Neutrophil (primary cell): ENCODE data around the gene FARP2.

Experiments
- H3K27ac ChIP-seq: fragments of 200-600 bp; sonication (generic); 2 replicates; pipeline ENCODE4 v1.5.1; 2016; ENCODE audit warnings: mild to moderate bottlenecking, moderate library complexity
- H3K27me3 ChIP-seq: fragments of 200-600 bp; sonication (generic); 2 replicates; pipeline ENCODE4 v1.6.0; 2016; ENCODE audit warnings: mild to moderate bottlenecking
- H3K36me3 ChIP-seq: fragments of 200-600 bp; sonication (generic); 2 replicates; pipeline ENCODE4 v1.5.1; 2017
- H3K4me1 ChIP-seq, 2 experiments: fragments of 200-600 bp in 1 of 2; sonication (generic) in 1 of 2; 1 replicate in 1 of 2; 2 replicates in 1 of 2; pipeline versions ENCODE4 v1.5.1 to v1.6.1; 2013 to 2016; ENCODE audit warnings: low read depth in 1 of 2, low read length in 1 of 2, mild to moderate bottlenecking in 1 of 2, moderate library complexity in 1 of 2; ENCODE audit not compliant: control insufficient read depth in 1 of 2, insufficient read depth in 1 of 2
- H3K4me3 ChIP-seq, 2 experiments: fragments of 200-600 bp in 1 of 2; sonication (generic) in 1 of 2; 1 replicate in 1 of 2; 2 replicates in 1 of 2; pipeline ENCODE4 v1.5.1; 2013 to 2016; ENCODE audit warnings: low read depth in 1 of 2, low read length in 1 of 2, mild to moderate bottlenecking in 1 of 2, moderate library complexity in 1 of 2
- H3K9me3 ChIP-seq: fragments of 200-600 bp; sonication (generic); 2 replicates; pipeline ENCODE4 v1.5.1; 2016
- CTCF ChIP-seq: fragments of 200-600 bp; sonication (generic); IDR thresholded peaks from 2 replicates; pipeline ENCODE4 v1.5.1; 2016; ENCODE audit warnings: antibody characterized with exemption

FARP2 gene

DNA sequence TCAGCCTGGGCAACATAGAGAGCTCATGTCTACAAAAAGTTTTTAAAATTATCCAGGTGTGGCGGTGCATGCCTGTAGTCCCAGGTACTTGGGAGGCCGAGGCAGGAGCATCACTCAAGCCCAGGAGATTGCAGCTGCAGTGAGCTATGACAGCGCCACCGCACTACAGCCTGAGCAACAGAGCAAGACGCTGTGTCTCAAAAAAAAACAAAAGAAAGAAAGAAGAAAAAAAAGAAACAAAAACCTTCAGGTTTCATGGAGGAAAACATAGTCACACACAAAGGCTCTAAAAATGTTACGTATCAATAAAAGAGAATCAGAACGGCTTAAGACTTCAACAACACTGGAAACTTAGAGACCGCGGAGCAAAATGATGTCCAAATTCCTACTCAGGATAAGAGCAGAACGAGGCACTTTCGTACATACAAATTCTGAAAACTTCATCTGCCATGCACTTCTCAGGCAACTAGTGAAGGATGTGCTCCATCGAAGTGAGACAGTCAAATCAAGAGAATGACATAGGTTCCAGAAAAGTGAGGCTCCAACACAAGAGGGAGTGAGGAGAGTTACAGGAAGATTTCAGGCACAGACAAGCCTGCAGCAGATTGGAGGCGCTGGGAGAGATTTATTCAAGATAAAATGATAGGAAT lies 45.0 kb upstream of the FARP2 start:
- Histone ChIP-seq H3K27ac (no peak overlapping the region), H3K4me1 (peaks cover 29 to 39% of the 10 kb centered on the region in 2 experiments), H3K9me3 (no peaks in the 10 kb centered on the region), H3K27me3 (no peaks in the 10 kb centered on the region), H3K4me3 (no peak overlapping the region), H3K36me3 (no peaks in the 10 kb centered on the region)
- no peak for TF ChIP-seq CTCF

- TF ChIP-seq CTCF, result no peak
- H3K27ac ChIP-seq, result no peak overlapping the region
- H3K4me1 ChIP-seq, result peaks cover 37 to 48% of the 10 kb centered on the region in 2 experiments
- H3K36me3 ChIP-seq, result no peaks in the 10 kb centered on the region
- H3K27me3 ChIP-seq, result no peaks in the 10 kb centered on the region
- H3K9me3 ChIP-seq, result no peaks in the 10 kb centered on the region
- no peak overlapping the region for H3K4me3 ChIP-seq
These were observed 44.0 kb upstream of the FARP2 start for GRCh38 chr2:241312082-241312481.

DNA sequence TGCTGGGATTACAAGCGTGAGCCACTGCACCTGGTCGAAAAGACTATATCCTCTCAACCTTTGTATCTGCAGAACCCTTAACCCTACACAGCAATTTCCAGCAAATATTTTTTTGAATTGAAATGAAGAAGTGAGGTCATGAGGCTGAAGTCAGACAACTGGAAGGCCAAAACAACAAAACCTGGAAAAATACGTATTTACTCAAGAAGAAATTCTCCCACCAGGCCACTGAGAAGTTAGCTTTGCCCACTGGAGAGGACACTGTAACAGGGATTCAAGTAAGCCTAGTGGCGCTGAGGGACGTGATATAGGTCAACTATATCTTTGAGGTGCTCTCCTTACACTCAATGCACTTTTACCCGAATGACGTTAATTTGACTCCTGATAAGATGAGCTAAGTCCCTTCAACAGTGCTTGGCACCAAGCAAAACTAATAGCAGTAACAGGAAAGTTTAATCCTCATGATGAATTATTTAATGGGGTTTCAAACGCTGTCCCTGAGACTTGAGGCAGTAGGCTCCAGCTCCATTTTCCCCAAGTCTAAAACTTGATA lies 42.5 kb upstream of the FARP2 start:
- no peak for TF ChIP-seq CTCF

GRCh38 chr2:241314226-241315092 lies 41.6 kb upstream of the FARP2 start:
- no peaks in the 10 kb centered on the region for H3K9me3 ChIP-seq
- H3K27me3 ChIP-seq, result no peaks in the 10 kb centered on the region
- H3K4me1 ChIP-seq, result peaks cover 48 to 63% of the 10 kb centered on the region in 2 experiments
- peak overlapping the region; percentile 96 to 99 for H3K4me3 ChIP-seq
- no peaks in the 10 kb centered on the region for H3K36me3 ChIP-seq
- peak overlapping the region; percentile 97 for H3K27ac ChIP-seq
- no peak for TF ChIP-seq CTCF

More for the DNA sequence above, 42.5 kb upstream of the FARP2 start:
- Histone ChIP-seq H3K9me3 (no peaks in the 10 kb centered on the region), H3K4me3 (no peak overlapping the region), H3K27me3 (no peaks in the 10 kb centered on the region), H3K36me3 (no peaks in the 10 kb centered on the region), H3K4me1 (peaks cover 52 to 63% of the 10 kb centered on the region in 2 experiments), H3K27ac (peak overlapping the region; percentile 97)

DNA sequence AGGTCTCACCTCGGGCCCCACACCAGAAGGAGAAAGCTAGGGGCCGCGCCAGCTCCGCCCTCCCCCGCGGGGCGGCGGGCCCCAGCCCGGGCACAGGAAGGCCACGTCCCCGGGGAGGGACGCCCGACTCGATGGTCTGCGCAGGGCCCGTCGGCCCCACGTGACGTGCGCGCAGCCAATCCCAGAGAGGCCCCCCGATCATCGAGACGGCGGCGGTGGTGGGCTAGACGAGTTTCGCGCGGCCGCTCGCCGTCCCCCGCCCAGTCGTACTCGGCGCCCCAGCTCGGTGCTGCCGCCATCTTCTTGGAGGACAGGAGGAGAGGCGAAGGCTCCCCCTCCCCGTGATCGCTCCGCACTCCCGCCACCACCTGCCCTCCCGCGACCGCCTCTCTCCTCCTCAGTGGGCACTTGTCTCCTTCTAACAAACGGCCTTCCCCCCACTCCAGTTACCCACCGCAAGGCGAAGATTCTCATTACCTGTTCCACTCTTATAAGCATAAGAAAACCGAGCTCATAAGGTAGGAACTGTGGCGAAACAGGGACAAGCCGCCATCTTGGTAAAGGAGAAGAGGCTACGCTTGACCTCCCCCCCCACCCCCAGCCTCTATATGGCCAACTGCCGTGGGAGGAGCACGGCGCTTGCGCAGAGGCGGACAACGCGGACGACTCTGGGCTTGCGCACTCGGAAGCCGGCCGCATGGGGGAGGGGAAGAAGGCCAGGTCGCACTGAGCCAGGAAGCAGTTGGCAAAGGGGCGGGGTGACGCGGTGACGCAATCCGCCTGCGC lies 40.8 kb upstream of the FARP2 start, which contains the start of gene HDLBP:
Gene HDLBP (minus strand): TSS at position 580 of the 786 bp plus-strand sequence. CDS start 48,803 bp downstream, outside the sequence.
- peak within 1 kb of the TSS; percentile 96 to 99 for H3K4me3 ChIP-seq
- H3K9me3 ChIP-seq, result no peaks in the 10 kb centered on the region
- H3K4me1 ChIP-seq, result peaks cover 41 to 57% of the 10 kb centered on the region in 2 experiments
- peak within 1 kb of the TSS; percentile 97 for H3K27ac ChIP-seq
- H3K27me3 ChIP-seq, result no peaks in the 10 kb centered on the region
- TF ChIP-seq CTCF, result no peak
- H3K36me3 ChIP-seq, result no peaks in the 10 kb centered on the region
